GM19438 (cell line): ENCODE results near the gene OTUD5.
"Not testable (repeated sequence)": the region's sequence is repeated elsewhere in the genome, so short reads cannot be mapped to it uniquely, and the experiment has no call there.

Experiments
- ATAC-seq: cut with Tn5 transposase; IDR thresholded peaks from one replicate; pipeline ENCODE4 v1.9.1; 2021; ENCODE audit warnings: low read depth; ENCODE audit not compliant: unreplicated experiment

OTUD5 gene, protein sequence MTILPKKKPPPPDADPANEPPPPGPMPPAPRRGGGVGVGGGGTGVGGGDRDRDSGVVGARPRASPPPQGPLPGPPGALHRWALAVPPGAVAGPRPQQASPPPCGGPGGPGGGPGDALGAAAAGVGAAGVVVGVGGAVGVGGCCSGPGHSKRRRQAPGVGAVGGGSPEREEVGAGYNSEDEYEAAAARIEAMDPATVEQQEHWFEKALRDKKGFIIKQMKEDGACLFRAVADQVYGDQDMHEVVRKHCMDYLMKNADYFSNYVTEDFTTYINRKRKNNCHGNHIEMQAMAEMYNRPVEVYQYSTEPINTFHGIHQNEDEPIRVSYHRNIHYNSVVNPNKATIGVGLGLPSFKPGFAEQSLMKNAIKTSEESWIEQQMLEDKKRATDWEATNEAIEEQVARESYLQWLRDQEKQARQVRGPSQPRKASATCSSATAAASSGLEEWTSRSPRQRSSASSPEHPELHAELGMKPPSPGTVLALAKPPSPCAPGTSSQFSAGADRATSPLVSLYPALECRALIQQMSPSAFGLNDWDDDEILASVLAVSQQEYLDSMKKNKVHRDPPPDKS

DNA sequence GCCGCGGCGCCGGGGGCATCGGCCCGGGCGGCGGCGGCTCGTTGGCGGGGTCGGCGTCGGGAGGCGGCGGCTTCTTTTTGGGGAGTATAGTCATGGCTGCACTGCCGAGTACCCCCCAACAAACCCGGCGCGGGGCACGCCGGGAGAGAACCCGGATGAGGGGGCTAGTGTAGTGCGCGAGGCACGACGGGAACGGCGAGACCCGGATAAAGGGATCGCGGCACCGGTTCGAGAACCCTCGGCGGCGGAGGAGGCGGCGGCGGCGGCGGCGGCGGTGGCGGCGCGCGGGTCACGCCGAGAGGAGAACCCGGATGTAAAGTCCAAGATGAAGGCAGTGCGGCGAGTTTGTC, at the start of gene OTUD5:
Gene OTUD5, minus strand, starts transcription at position 131 of the 350 bp plus-strand sequence. Its CDS starts 37 bp downstream, at position 94.
- ATAC-seq: peak; percentile 36

DNA sequence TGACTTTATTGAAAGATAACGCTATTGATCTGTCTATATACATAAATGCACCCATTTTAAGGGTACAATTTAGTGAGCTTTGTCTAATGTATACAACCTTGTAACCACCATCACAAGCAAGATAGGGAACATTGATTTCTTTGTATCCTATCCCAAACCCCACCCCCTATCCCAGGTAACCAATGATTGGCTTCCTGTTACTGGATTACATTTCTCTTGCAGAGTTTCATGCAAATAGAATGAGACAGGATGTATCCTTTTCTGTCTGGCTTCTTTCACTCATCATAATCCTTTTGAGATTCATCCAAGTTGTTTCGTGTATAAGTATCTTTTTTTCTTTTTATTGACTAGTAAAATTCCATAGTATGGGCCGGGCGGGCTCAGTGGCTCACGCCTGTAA, 46.3 kb upstream of the OTUD5 start:
- no peak for ATAC-seq

DNA sequence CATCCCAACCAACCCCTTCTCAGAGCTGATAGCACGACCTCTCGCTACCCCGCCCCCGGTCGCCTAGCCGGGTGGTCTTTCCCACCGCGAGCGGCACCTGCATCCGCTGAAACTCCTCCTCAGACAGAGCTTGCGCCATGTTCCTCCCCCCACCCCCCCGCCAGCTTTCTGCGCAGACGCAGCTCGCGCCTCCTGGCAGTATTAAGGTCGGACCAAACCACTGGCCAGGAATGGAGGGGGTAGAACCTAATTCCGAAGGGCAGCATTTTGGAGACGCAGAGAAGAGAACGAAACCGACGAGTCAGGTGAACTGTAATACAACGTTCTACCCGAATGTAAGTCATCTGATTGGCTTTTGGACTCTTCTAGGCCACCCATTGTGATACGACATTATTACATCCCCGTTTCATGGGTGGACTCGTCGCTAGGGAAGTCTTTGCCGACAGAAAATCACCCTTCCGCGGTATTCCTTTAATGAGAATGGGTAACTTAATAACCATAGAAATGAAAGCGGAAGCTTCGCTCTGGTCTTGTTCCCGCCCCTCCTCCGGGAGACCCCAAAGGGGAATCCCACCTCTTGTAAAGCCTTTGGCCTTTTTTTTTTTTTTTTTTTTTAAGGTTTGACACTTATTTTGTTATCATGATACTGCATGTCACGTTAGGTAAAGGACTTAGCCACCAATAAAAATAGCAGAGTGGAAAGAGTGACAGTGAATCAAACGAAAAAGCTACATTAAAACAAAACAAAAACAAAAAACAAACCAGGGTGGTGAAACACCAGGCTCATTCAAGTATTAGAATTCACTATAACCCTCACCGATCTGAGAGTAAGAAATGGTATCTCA, 44.9 kb upstream of the OTUD5 start, which contains the start of gene GRIPAP1:
Gene GRIPAP1, minus strand, starts transcription at position 174 of the 845 bp plus-strand sequence. Its CDS starts 35 bp downstream, at position 139.
- peak; percentile 69 for ATAC-seq

DNA sequence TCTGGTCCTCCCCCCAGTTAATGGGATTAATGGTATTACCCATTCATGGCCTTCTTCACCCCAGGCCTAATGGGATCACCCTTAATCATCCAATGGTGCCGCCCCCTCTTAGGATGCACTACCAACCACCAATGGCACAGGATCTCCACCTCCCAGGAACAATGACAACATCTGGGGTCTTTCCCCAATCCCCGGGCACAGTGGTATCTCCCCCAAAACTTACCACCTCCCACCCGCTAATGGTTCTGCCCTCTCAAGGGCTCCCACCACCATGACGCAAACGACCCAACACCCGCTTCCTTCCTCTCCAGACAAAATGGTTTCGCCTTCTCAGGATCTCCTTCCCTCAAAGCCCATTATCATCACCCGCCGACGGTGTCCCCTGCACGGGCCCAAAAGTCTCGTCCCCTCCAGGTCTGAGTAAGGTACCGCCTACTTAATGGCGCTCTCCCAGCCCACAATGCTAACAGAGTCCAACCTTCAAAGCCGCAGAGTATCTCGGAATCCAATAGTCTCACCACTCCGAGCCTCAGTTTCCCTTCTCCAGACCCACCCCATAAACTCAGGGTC, 44.2 kb upstream of the OTUD5 start:
- peak; percentile 20 for ATAC-seq

DNA sequence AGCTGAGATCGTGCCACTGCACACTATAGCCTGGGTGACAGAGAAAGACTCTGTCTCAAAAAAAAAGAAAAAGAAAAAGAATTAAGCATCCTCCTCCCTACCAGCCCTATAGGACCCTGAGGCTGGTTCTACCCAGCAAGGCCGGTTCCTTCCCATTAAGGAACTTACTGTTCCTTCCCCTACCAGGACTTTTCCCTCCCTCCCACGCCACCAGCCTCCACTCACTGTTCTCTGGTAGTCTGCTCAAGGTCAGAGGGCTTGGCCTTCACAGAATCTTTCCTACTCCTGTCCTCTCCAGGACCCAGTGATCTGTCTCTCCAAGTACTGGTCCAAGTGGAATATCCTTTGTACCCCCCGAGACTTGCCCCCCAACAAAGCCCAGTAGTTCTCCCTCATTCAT, 43.2 kb upstream of the OTUD5 start:
- ATAC-seq: no peak

DNA sequence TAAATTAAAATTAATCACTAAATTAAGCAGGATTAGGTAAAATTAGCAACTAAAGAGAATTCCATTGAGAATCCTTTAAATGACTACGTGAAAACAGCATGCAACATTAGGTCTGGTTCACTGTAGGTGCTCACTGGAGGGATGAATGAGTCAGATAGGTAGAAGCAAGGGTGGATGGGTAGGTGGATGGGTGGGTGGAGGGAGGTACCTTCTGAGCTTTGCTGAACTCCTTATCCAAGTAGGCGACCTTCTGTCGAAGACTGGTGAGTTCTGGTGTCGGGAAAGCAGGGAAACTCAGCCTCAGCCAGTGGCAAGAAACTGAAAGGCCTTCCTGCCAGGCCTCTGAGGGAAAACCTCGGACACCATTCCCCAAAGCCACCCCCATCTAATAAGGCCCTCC, 41.6 kb upstream of the OTUD5 start:
- no peak for ATAC-seq

DNA sequence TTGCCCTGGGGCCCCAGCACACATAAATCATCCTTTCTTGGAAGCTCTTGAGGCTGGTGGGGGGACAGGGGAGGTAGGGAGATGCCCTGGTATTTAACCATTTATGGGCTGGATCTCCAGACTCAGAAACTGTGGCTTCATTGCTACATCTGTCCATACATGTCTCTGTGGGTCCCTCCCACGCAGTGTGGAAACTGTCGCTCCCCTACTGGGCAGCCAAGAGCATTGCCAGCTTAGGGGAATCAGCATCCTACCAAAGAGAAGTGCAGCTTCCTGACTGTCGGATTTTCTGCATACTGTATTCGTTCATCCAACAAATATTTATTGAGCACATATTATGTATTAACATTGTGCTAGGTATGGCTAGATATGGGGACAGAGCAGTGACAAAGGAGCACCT, 41.0 kb upstream of the OTUD5 start:
- ATAC-seq: no peak

DNA sequence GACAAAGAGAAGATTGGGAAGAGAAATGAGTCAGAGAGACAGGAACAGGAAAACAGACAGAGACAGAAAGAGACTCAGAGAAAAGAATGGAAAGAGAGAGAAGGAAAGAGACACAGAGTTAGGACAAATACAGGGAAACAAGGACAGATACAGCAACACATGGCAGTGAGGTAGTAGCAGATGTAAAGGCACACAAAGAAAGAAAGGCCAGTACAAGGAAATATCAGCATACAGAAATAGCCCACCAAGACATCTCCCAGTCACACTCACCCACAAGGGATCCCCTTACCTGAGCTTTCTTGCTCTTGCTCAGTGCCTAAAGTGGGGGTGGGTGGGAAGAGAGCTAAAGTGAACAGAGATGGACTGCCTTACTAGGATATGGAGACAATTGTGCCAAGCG, 40.5 kb upstream of the OTUD5 start:
- ATAC-seq: no peak

DNA sequence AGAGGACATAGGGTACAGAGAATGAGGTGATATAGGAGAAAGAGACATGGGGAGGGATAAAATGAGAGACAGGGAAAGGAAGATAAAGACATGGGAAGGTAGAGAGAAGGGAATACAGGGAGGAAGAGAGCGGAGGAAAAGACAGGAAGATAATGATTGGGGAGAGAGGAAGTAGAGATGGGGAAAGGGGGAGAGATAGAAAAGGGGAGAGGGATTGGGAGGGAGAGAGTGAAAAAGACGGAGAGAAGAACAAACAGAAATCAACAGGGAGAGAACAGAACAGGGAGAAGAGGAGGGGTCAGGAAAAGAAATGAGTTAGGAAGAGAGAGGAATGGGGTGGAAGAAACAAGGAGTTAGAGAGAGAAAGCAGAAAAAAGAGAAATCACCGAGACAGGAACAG, 40.0 kb upstream of the OTUD5 start:
- ATAC-seq: no peak

DNA sequence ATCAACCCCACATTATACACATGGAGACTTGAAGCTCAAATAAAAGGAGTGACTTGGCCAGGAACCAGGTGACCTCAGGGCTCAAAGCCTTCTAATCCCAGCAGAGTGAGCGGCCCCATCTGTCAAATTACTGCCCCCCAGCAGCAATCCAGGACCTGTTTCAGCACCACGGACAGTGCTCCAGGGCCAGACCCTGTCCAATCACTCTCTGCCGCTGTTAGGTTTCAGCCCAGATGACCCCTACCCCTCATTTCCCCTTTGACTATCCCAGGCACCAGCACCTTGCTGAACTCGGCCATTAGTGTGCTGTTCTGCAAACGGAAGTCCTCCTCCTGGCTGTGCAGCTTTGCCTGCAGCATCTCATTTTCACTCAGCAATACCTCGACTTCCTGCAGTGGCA, 39.6 kb upstream of the OTUD5 start:
- no peak for ATAC-seq

DNA sequence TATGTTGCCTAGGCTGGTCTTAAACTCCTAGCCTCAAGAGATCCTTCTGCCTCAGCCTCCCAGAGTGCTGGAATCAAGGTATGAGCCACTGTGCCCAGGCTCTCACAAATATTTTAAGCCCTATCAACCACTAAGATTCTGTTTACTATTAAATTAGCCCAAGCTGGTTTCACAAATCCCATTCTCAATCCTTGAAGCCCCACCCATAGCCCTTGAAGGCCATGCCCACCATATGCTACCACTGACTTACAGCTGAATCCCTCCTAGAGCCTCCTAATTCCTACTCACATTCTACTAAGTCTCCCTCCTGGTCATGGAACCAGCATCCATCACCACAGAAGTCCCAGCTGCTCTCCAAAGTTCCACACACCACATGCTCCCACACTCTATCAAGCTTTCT, 34.9 kb upstream of the OTUD5 start:
- ATAC-seq: no peak

DNA sequence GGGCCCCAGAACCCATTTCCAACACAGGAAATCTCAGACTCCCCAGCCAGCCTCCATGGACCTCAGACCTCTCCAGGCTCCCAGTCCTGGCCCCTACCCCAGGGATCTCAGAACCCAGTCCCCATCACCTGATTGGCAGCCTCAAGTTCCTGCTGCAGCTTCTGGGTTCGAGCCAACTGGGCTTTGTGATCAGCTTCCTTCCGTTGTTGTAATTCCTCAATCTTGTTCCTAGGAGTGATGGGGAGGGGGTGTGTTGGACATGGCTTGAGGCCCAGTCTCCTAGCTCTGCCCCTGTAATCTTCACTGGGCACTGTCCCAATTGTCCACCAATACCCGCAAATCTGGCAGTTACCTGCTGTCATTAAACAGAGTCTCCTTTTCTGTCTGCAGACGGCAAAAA, 32.1 kb upstream of the OTUD5 start:
- no peak for ATAC-seq

DNA sequence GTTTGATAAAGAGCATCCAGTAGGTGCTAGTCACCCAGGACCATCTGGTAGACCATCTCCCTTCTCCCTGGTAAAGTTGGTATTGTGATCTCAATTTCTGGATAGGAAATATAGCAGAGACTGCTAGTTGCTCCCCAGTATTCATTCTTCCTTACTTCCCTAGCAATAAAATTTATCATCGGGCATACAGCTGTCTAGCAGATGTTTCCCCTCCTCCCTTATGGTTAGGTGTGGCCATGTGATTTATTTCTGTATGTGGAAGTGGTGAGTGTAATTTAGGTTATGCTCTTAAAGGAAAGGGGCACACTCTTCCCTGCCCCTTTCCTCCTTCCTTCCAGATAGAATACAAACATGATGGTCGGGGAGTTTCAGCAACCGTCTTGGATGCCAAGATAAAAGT, 26.5 kb upstream of the OTUD5 start:
- no peak for ATAC-seq

DNA sequence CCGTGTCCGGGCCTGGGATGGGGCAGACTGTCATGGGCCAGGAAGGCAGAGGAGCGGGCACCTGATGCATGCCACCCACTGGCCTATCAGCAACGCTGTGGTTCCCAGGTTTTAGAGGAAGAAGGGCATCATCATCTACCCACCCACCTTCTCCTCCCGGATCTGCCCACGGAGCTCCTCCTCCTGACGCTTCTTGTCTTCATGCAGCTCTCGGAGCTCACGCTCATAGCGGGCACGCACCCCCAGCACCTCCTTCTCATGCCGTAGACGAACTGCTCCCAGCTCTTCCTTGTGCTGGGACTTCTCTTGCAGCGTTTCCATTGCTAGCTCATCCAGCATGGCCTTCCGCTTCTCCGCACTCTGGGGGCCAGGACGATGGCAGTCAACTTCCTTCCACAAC, 25.7 kb upstream of the OTUD5 start:
- ATAC-seq: no peak

DNA sequence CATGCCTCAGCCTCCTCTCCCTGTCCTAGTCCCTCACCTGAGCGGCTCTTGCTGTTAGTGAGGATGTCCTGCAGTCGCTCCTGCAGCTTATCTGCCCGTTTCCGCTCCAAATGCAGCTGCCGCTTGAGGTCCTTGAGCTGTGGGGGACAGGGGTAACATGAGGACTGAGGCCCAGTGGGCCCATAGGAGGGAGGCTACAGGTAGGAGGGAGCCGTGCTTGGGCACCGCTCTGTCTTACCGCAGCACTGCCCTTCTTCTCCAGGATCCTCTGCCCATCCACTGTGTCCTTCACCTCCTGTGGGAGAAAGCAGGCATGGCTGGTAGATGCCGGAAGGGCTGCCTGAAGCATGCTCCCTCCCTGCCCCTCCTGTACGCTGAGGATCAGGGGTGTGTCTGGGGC, 23.8 kb upstream of the OTUD5 start:
- ATAC-seq: no peak

DNA sequence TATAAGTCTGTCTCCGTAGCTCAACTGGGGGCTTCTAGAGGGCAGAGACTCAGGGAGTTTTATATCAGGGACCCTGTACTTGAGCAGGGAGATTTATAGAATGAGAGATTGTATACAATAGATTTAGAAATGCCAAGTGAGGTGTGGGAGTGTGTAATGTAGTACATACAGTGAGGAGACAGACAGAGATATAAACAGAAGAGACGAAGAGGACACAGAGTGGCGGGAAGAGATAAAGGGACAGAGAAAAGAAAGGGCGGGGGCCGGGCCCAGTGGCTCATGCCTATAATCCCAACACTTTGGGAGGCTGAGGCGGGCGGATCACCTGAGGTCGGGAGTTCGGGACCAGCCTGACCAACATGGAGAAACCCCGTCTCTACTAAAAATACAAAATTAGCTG, 22.9 kb upstream of the OTUD5 start:
- not testable (repeated sequence) for ATAC-seq

DNA sequence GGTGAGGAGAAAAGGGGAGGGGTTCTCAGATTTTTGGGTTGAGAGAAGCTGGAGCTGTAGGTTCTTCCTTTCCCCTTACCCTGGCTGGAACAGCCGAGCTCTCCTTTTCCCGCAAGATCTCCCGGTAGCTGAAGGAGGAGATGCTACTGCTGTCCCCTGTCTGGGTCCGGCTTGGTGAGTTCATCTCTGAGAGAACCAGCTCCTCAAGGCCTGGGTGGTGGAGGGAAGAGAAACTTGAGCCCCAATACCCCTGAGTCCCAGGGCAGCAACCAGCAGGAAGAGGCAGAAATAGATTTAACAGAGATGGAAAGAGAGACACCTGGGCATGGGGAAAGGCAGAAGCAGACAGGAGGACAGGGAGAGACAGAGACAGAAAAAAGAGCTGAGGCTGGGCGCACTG, 20.8 kb upstream of the OTUD5 start:
- no peak for ATAC-seq

DNA sequence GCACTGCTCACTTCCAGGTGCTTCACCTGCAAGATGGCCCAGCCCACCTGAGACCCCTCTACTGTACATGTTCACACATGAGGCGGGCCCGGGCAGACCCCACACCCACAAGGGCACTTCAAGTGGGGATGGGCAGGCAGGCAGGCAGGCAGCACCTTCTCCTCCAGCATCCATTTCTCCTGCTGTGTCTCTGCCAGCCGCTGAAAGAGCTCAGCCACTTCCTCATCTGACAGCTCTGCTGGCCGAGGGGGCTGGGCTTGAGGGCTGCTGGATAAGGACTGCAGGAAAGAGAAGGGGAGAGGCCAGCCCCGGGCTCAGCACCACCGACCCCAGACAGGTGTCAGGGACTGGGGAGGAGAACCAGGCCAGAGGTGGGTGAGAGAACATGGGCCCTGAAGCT, 18.7 kb upstream of the OTUD5 start:
- ATAC-seq: no peak

DNA sequence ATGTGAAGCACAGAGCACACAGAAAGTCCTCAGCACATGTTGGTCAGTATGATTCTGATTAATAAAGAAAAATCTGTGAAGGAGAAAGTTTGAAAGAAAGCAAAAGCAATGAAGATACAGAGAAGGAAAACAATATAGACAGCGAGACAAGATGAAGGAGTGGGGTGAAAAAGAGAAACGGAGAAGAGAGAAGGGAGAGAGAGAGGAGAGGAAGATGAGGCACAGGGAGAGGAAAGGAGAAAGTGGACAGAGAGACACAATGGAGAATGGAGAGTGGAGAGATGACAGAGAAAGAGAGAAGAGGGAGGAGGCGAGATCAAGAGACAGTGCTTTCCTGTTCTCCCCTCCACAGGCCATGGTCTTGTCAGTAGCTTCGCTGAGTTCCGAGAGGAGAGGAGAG, 18.1 kb upstream of the OTUD5 start:
- ATAC-seq: no peak

DNA sequence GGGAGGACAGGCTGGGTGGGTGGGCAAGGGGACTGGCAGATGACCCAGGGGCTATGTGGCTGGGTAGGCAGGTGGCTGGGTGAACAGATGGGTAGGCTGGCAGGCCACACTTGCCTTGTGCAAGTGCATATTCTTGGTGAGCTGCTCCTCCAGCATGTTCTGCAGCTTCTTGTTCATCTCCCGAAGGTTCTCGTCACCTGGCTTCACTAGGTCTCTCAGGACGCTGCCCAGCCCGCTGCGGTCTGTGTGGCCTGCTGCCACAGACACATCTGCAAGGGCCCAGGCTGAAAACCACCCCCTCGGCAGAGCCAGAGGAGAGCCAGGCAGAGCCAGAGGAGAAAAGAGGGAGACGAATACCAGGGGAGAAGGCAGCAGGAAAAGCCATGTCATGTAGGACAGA, 17.6 kb upstream of the OTUD5 start:
- no peak for ATAC-seq

DNA sequence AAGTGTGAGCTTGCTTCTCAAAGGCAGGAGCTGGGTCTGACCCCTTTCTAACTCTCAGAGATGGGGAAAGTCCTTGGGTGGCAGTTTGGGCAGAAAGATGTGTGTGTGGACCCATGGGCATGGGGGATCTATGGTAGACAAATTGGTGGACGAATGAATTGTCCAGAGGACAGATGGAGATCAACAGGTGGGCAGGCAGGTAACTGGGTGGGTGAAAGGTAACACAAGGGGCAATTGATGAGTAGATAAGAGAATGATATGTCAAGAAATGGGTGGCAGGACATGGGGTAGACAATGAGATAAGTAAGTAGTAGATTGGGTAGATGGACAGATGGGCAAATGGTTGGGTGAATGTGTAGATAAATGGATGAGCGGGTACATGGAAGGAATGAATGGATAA, 17.2 kb upstream of the OTUD5 start:
- ATAC-seq: no peak
